Hepatocyte (in vitro differentiated cells): ENCODE results near the gene PKP3. TPM values are rescaled to one million over a fixed set of nuclear protein-coding genes. Genes with fewer than 3 reads are reported as not detected.
"Not testable (repeated sequence)": the region's sequence is repeated elsewhere in the genome, so short reads cannot be mapped to it uniquely, and the experiment has no call there.

Experiments used
- DNase-seq: peaks from one replicate; pipeline ENCODE4 v3.0.0-alpha.2; 2016; ENCODE audit warnings: low spot score
- H2AFZ ChIP-seq: fragments of 200-600 bp; sonication (generic); 2 replicates; pipeline ENCODE4 v1.6.0; 2016; ENCODE audit warnings: antibody characterized with exemption, mild to moderate bottlenecking
- H3K27ac ChIP-seq: fragments of 200-600 bp; sonication (generic); 2 replicates; pipeline ENCODE4 v1.5.1; 2016; ENCODE audit warnings: mild to moderate bottlenecking
- H3K27me3 ChIP-seq: fragments of 200-600 bp; sonication (generic); 2 replicates; pipeline ENCODE4 v1.6.1; 2016
- H3K36me3 ChIP-seq: fragments of 200-600 bp; sonication (generic); replicated peaks from 2 replicates; pipeline ENCODE4 v1.5.1; 2016; ENCODE audit warnings: low read depth; ENCODE audit not compliant: insufficient read depth
- H3K4me1 ChIP-seq: fragments of 200-600 bp; sonication (generic); 2 replicates; pipeline ENCODE4 v1.5.1; 2016; ENCODE audit warnings: mild to moderate bottlenecking, moderate library complexity; ENCODE audit not compliant: insufficient read depth
- H3K4me2 ChIP-seq: fragments of 200-600 bp; sonication (generic); 2 replicates; pipeline ENCODE4 v1.6.0; 2016
- H3K4me3 ChIP-seq: fragments of 200-600 bp; sonication (generic); 2 replicates; pipeline ENCODE4 v1.5.1; 2016; ENCODE audit warnings: mild to moderate bottlenecking
- H3K79me2 ChIP-seq: fragments of 200-600 bp; sonication (generic); 2 replicates; pipeline ENCODE4 v1.6.0; 2017; ENCODE audit warnings: mild to moderate bottlenecking
- H3K9me2 ChIP-seq: fragments of 200-600 bp; sonication (generic); replicated peaks from 2 replicates; pipeline ENCODE4 v1.6.0; 2017; ENCODE audit warnings: mild to moderate bottlenecking; ENCODE audit not compliant: insufficient read depth
- H3K9me3 ChIP-seq: fragments of 200-600 bp; sonication (generic); 2 replicates; pipeline ENCODE4 v1.5.1; 2016; ENCODE audit warnings: low read depth, mild to moderate bottlenecking
- H4K20me1 ChIP-seq: fragments of 200-600 bp; sonication (generic); 2 replicates; pipeline ENCODE4 v1.6.0; 2016; ENCODE audit warnings: mild to moderate bottlenecking; ENCODE audit not compliant: insufficient read depth, poor library complexity, severe bottlenecking
- EZH2 ChIP-seq: fragments of 200-600 bp; sonication (generic); IDR thresholded peaks from 2 replicates; pipeline ENCODE4 v1.6.1; 2016; ENCODE audit warnings: antibody characterized with exemption, mild to moderate bottlenecking, borderline replicate concordance
- EZH2phosphoT487 ChIP-seq: fragments of 200-600 bp; sonication (generic); IDR thresholded peaks from one replicate; pipeline ENCODE4 v1.6.1; 2018; ENCODE audit warnings: antibody characterized with exemption, mild to moderate bottlenecking, low read depth, moderate library complexity; ENCODE audit not compliant: unreplicated experiment, severe bottlenecking
- WGBS: methylation state at CpG from one replicate; pipeline ENCODE4 v1.1.6; 2016; ENCODE audit warnings: low lambda C conversion rate; ENCODE audit errors: missing lambda C conversion rate; 5-methylcytosine and 5-hydroxymethylcytosine counted together
- polyA plus RNA-seq: library from polyadenylated mRNA; unstranded; fragments of >200 nt; fragmentation: Nextera tagmentation; extraction: Ambion mirVana; gene quantifications from 2 replicates; pipeline ENCODE4 v1.2.1, GENCODE V29; 2016
- total RNA-seq: library from RNA; depleted of rRNA; stranded (reverse); fragments of >200 nt; gene quantifications from 2 replicates; pipeline ENCODE4 v1.2.3, GENCODE V29; 2014
- TF ChIP-seq, protein P1 (sequence below): fragments of 200-600 bp; sonication (generic); IDR thresholded peaks from 2 replicates; pipeline ENCODE4 v1.5.1; 2016; ENCODE audit warnings: antibody characterized with exemption, mild to moderate bottlenecking; ENCODE audit not compliant: poor library complexity

PKP3 gene
- total and polyA plus RNA-seq, 2 experiments from 2014 or later = 62.1 to 89.5 TPM

DNA sequence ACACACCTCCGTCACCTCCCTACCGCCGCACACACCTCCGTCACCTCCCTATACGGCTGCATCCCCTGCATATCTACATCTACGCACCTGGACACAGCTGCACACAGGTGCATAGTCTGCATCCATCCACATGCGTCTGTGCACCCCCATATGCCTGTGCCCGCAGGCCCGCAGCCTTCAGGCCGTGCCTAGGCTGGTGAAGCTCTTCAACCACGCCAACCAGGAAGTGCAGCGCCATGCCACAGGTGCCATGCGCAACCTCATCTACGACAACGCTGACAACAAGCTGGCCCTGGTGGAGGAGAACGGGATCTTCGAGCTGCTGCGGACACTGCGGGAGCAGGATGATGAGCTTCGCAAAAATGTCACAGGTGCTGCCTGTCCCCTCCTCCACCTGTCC is 4.8 kb downstream of the PKP3 start:
- H3K4me2 ChIP-seq = no peak overlapping the region
- H3K27me3 ChIP-seq = no peaks in the 10 kb centered on the region
- no peaks in the 10 kb centered on the region for H3K36me3 ChIP-seq
- H3K9me2 ChIP-seq = no peaks in the 10 kb centered on the region
- no peak overlapping the region for H2AFZ ChIP-seq
- peaks cover 3% of the 10 kb centered on the region for H3K4me1 ChIP-seq
- H3K27ac ChIP-seq = no peak overlapping the region
- no peaks in the 10 kb centered on the region for H3K9me3 ChIP-seq
- H3K4me3 ChIP-seq = no peak overlapping the region
- 96% methylated on average over 18 of the region's 20 CpGs for WGBS
- TF ChIP-seq EZH2phosphoT487 (no peak), EZH2 (no peak)
- TF ChIP-seq, protein P1, sequence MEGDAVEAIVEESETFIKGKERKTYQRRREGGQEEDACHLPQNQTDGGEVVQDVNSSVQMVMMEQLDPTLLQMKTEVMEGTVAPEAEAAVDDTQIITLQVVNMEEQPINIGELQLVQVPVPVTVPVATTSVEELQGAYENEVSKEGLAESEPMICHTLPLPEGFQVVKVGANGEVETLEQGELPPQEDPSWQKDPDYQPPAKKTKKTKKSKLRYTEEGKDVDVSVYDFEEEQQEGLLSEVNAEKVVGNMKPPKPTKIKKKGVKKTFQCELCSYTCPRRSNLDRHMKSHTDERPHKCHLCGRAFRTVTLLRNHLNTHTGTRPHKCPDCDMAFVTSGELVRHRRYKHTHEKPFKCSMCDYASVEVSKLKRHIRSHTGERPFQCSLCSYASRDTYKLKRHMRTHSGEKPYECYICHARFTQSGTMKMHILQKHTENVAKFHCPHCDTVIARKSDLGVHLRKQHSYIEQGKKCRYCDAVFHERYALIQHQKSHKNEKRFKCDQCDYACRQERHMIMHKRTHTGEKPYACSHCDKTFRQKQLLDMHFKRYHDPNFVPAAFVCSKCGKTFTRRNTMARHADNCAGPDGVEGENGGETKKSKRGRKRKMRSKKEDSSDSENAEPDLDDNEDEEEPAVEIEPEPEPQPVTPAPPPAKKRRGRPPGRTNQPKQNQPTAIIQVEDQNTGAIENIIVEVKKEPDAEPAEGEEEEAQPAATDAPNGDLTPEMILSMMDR = no peak
- H3K79me2 ChIP-seq = peaks cover 17% of the 10 kb centered on the region
- no peak for DNase-seq
- H4K20me1 ChIP-seq = peaks cover 11% of the 10 kb centered on the region

DNA sequence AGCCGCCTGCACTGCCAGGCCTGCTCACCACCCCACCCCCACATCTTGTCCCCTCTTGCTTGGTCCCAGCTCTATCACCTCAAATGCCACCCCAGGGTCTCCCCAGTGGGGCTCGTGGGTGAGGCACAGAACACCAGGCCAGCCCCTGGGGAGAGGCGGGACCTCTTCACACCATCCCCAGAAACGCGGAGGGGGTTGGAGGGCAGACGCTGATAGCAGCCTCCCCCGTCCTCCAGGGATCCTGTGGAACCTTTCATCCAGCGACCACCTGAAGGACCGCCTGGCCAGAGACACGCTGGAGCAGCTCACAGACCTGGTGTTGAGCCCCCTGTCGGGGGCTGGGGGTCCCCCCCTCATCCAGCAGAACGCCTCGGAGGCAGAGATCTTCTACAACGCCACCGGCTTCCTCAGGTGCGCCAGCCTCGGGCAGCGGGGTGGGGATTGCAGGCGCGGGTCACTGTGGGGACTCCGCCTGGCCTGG is 5.8 kb downstream of the PKP3 start:
- Histone ChIP-seq H4K20me1 (peaks cover 11% of the 10 kb centered on the region), H2AFZ (no peak overlapping the region), H3K4me2 (no peak overlapping the region), H3K36me3 (no peaks in the 10 kb centered on the region), H3K4me3 (no peak overlapping the region), H3K9me2 (no peaks in the 10 kb centered on the region), H3K4me1 (peaks cover 3% of the 10 kb centered on the region), H3K27me3 (no peaks in the 10 kb centered on the region), H3K9me3 (no peaks in the 10 kb centered on the region), H3K79me2 (peaks cover 14% of the 10 kb centered on the region), H3K27ac (no peak overlapping the region)
- TF ChIP-seq, protein P1 = no peak
- TF ChIP-seq EZH2 = no peak
- TF ChIP-seq EZH2phosphoT487 = no peak
- WGBS = over 99% methylated on average over 17 of the region's 21 CpGs
- DNase-seq = no peak

DNA sequence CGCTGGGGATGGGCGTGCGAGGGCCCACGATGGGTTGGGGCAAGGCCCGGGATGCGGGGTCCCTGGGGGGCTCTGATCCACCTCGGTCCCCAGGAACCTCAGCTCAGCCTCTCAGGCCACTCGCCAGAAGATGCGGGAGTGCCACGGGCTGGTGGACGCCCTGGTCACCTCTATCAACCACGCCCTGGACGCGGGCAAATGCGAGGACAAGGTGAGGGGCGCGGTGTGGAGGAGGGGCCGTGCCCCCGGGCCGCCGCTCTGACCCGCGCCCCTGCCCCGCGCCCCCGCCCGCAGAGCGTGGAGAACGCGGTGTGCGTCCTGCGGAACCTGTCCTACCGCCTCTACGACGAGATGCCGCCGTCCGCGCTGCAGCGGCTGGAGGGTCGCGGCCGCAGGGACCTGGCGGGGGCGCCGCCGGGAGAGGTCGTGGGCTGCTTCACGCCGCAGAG is 6.3 kb downstream of the PKP3 start:
- 99% methylated on average over 18 of the region's 50 CpGs for WGBS
- H3K79me2 ChIP-seq = peaks cover 10% of the 10 kb centered on the region
- no peak for DNase-seq

DNA sequence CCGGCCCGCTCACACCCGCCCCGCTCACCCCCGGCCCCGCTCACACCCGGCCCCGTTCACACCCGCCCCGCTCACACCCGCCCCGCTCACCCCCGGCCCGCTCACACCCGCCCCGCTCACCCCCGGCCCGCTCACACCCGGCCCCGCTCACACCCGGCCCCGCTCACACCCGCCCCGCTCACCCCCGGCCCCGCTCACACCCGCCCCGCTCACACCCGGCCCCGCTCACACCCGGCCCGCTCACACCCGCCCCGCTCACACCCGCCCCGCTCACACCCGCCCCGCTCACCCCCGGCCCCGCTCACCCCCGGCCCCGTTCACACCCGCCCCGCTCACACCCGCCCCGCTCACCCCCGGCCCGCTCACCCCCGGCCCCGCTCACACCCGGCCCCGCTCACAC is 7.2 kb downstream of the PKP3 start:
- not testable (repeated sequence) for H3K4me1 ChIP-seq, H3K4me3 ChIP-seq, H3K9me2 ChIP-seq, H3K27me3 ChIP-seq, H2AFZ ChIP-seq, H3K27ac ChIP-seq, DNase-seq, H3K36me3 ChIP-seq, H3K4me2 ChIP-seq, H3K9me3 ChIP-seq, H3K79me2 ChIP-seq, H4K20me1 ChIP-seq
- no CpG with 5 or more reads among the region's 52 CpGs for WGBS

More for the DNA sequence above, 6.3 kb downstream of the PKP3 start:
- H3K9me2 ChIP-seq = no peaks in the 10 kb centered on the region
- H3K4me2 ChIP-seq = no peak overlapping the region
- H3K4me1 ChIP-seq = peaks cover under 1% of the 10 kb centered on the region
- H3K9me3 ChIP-seq = no peaks in the 10 kb centered on the region
- no peaks in the 10 kb centered on the region for H3K27me3 ChIP-seq
- peaks cover 10% of the 10 kb centered on the region for H4K20me1 ChIP-seq
- TF ChIP-seq EZH2 = no peak
- TF ChIP-seq, protein P1 = no peak
- TF ChIP-seq EZH2phosphoT487 = no peak
- H2AFZ ChIP-seq = no peak overlapping the region
- H3K36me3 ChIP-seq = no peaks in the 10 kb centered on the region
- no peak overlapping the region for H3K27ac ChIP-seq
- no peak overlapping the region for H3K4me3 ChIP-seq
